HG03135 (cell line): Measurements from ENCODE around the gene NEDD4L.

ENCODE experiments used
- ATAC-seq: cut with Tn5 transposase; IDR thresholded peaks from one replicate; pipeline ENCODE4 v1.9.1; 2021; ENCODE audit warnings: mild to moderate bottlenecking, moderate library complexity; ENCODE audit not compliant: unreplicated experiment

NEDD4L gene

GRCh38 chr18:58177004-58177717 is 133.1 kb downstream of the NEDD4L start:
- ATAC-seq, result no peak

GRCh38 chr18:58177896-58178470 is 134.0 kb downstream of the NEDD4L start:
- ATAC-seq, result no peak

GRCh38 chr18:58178511-58178910 is 134.5 kb downstream of the NEDD4L start:
- no peak for ATAC-seq

DNA sequence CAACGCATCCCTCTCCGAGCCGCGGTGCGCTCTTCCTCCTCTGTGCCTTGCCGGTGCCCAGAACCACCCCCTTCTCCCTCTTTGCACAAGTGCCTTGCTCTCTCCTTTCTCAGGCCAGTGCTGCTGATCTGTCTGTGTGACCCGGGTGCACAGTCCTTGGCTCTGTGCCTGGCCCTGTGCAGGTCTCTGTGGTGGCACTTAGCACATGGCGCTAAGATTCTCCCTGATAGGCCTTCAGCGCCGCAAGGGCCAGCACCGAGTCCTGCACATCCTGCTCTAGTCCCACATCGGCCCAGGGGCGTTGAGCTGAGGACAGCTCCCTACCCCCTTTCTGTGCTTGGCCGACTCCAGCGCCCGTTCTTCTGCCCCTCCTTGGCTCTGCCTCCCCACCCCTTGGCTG is 136.1 kb downstream of the NEDD4L start:
- ATAC-seq, result no peak

GRCh38 chr18:58180738-58181353 is 136.8 kb downstream of the NEDD4L start:
- no peak for ATAC-seq

DNA sequence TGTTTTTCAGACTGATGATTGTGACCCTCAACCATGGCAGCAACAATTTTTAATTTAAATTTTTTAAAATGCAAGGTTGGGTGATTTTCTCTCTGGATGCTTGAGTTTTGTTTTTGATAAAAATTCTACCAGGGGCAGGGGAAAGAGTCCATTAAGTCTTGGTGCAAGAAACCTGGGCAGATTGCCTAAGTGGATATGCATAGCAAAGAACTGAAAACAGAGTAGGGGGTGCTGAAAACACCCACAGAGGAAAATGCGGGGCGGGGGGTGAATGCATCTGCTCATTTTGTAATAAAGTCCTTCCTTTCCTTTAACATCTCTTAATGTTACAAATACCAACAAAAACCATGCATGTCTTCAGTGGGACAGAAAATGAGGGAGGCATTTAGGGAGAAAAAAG is 138.0 kb downstream of the NEDD4L start:
- ATAC-seq, result no peak

GRCh38 chr18:58183226-58183625 is 139.2 kb downstream of the NEDD4L start:
- no peak for ATAC-seq

- ATAC-seq, result no peak
Measured at GRCh38 chr18:58186258-58186948, 142.4 kb downstream of the NEDD4L start.

DNA sequence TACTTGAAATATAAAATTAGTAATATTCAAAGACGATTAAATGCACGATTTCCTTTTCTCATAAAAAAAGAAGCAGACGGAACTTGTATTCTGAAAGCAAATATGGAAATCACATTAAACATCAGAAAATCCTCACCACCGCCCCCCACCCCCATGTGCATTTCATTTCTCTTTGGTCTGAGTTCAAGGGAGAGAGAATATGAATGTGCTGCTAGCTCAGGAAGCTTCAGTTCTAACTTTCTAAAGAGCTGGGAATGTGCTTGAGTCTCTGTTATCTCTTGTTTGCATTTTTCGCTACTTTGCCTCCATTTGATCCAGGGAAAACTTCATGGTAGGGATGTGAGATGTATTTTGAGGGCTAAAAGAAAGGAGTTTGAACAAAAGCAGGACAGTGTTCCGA is 143.6 kb downstream of the NEDD4L start:
- no peak for ATAC-seq

- ATAC-seq, result no peak
Measured at GRCh38 chr18:58188996-58189395, 145.0 kb downstream of the NEDD4L start.

DNA sequence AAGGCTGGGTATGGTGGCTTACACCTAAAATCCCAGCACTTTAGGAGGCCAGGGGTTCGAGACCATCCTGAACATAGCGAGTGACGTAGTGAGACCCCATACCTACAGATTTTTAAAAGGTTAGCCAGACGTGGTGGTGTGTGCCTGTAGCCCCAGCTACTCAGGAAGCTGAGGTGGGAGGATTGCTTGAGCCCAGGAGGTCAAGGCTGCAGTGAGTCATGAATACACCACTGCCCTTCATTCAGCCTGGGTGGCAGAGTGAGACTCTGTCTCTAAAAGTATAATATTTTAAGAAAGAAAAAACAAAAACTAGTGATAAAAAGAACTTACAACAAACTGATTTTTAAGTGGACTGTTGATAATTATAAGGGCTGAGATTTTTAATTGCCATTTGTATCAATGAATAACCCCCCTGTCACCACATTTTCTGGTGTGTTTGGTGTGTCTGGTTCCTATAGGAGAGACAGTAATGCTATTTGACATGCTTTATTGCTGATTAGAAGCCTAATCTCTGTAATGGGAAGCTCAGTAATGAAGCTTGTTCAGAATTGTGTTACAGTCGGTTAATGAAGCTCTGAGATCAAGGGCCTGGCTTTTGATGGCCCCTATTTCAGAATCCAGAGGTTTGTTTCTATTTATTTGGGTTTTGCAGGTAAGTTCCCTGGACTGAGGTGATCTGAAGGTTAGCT is 147.0 kb downstream of the NEDD4L start:
- no peak for ATAC-seq

DNA sequence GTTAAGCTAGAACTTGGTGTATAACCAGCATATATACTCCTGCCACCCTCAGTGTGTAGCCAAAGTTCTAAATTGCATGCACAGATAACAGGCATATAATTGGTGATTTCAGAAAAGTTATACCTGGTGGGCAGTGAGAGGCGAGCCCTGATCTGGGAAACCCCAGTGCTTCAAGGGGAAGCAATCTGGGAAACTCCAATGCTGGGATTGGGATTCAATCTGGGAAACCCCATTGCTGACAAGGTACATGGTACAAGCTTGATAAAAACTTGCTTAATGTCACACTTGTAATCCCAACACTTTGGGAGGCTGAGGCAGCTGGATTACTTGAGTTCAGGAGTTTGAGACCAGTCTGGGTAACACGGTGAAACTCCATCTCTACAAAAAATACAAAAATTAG is 147.6 kb downstream of the NEDD4L start:
- ATAC-seq, result no peak

DNA sequence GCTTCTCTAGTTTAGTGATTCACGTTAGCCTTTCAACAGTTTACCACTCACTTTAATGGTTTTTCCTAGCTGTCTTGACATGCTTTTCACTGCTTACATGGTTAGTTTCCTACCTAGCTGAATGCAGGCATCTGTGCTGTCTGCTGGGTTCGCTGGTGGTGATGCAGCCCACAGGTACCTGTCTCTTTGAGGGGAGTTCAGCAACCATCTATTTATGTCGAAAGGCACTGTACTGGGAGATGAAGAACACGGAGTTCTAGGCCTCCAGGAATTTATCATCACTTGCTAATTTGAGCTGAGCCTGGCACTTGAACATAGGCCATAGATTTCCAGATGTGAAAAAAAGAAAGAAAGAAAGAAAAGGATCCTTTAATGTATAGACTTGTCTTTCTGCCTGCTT is 148.5 kb downstream of the NEDD4L start:
- ATAC-seq, result no peak

- no peak for ATAC-seq
Measured at GRCh38 chr18:58194028-58194427, 150.0 kb downstream of the NEDD4L start.

DNA sequence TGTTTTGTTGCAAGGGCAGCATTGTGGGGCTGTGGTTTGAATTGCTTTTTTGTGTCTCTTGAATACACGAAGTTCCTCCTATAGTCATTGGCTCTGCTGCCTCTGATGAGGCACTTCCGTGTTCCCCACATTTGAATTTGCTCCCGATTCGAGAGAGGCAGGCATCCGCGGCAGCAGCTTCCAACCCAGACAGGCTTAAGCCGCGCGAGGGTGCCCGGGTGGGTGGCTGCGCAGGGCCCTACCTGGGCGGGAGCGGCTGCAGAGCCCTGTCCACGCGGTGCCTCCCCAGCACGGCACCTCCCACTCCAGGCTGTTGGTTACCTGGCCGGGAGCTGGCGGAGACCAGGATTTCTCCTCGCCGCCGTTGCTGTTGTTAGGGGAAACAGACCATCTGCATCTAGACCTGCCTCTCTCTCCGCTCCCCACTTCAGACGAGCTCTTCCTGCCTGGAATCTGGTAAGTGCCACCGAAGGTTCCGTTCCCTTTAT is 151.3 kb downstream of the NEDD4L start:
- no peak for ATAC-seq

DNA sequence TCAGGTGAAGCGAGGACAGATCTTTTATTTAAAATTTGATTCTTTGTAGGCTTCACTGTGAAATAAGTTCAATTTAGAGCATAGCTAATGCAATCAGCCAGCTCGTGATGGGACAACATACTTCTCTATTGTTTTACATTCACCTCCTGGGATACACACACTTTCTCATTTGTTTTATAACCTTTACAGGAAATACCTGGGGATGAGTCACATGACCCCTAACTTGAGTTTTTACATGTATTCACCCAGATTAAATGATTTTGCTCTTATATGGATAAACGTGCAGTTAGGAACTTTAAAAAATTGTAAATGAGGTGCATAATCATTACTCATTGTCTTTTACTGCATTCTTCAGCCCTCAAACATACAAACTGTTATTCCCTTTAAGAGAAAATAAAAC is 152.1 kb downstream of the NEDD4L start:
- no peak for ATAC-seq

DNA sequence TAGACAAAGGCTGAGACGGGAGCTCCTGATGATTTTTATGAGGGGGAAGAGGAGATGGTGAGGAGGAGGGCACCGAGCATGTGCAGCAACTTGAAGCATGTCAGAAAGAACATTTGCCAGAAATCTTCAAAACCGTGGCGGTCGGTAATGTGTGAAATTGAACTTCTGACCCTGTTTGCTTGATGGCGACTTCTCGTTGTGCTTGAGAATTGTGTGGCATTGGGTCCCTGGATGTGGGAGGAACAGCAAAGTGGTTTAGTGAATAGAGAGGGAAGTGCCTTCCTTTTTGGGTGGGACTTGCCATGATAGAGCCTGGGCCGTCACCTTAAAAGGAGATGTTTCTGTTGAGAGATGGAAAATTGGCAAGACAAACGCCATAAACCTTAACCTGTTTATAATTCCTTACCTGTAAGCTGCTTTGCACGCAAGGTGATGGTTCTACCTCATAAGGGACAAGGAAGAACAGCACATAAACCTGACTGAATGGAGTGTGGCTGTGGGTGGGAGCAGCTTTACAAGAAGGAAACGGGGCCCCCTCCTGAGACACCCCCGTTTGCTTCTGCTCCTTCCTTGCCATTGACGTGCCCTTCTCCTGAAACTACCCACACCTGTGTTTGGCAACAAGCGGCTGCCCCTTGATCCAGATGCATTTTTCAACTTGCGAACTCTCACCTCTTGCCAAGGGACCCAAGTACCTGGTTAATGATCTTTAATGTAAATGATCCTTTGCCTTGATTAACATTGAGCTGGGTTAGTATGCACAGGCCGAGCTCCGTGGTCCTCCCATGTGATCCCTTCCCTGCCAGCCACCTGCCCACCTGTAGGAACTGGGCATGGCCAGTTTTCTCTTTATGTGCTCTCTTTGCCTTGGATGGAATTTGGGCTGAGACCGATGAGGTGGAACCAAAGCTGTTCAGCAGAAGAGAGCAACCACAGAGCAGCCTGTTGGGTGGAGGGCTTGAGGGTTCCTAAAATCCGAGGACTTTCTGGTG is 153.2 kb downstream of the NEDD4L start:
- ATAC-seq, result no peak

DNA sequence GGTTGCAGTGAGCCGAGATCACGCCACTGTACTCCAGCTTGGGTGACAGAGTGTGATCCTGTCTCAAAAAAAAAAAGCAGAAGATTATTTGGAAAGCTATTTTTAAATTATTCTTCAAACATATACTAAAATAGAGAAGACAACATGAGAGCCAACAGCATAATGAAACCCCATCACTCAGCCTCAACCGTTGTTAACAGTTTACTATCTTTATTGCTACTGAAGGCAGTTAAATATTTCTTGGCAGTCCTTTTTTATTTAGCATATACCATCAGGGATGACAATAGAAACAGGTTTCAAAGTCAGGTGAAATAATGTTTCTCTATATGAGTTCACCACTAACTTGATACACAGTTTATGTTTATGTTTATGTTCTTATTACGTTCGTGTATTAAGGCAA is 157.2 kb downstream of the NEDD4L start:
- ATAC-seq, result no peak

- no peak for ATAC-seq
Measured at GRCh38 chr18:58201733-58202730, 158.0 kb downstream of the NEDD4L start.
